ENCODE measurements around the gene PLPPR1. TPM values are rescaled to one million over a fixed set of nuclear protein-coding genes. Genes with fewer than 3 reads are reported as not detected.

PLPPR1 gene
- total RNA-seq, 1 donor from 2014 or later = not detected

DNA sequence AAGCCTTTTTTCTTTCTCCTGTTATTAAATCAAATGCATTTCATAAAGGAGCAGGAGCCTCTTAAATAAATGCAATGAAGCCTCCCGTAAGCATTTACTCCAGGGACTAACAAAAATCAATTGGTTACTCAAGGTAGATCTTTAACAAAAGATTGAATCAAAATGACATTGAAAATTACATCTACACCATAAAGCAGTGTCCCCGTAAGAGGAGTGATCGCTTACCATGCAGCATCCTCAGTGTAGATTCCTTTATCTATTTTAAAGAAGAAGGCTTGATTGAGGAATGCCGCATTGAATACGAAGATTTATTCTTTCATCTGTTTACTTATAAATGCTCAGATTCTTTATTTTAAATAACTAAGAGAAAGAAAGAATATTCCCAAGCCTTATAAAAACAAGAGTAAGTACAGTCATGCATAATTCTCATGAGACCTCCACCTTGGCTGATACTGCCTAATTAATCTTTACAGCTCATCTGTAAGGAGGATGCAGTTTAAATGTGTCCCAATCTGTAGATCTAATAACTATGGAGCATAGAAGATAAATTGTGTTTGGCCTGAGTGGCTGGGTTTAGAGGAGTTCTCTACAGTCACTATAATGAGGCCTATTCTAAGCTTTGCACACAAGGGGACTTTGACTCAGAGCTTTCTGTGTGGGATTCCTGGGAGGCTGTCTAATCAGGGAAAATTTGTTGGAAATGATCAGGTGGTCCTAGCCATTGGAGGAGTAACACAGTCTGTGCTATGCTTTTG lies 55.1 kb downstream of the PLPPR1 start:
- TF ChIP-seq, protein P1, sequence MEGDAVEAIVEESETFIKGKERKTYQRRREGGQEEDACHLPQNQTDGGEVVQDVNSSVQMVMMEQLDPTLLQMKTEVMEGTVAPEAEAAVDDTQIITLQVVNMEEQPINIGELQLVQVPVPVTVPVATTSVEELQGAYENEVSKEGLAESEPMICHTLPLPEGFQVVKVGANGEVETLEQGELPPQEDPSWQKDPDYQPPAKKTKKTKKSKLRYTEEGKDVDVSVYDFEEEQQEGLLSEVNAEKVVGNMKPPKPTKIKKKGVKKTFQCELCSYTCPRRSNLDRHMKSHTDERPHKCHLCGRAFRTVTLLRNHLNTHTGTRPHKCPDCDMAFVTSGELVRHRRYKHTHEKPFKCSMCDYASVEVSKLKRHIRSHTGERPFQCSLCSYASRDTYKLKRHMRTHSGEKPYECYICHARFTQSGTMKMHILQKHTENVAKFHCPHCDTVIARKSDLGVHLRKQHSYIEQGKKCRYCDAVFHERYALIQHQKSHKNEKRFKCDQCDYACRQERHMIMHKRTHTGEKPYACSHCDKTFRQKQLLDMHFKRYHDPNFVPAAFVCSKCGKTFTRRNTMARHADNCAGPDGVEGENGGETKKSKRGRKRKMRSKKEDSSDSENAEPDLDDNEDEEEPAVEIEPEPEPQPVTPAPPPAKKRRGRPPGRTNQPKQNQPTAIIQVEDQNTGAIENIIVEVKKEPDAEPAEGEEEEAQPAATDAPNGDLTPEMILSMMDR (IDR thresholded peaks at IDR 0.05) = no peak
- Histone ChIP-seq H3K27ac (no peak overlapping the region), H3K4me1 (no peaks in the 10 kb centered on the region), H3K9me3 (no peaks in the 10 kb centered on the region), H3K36me3 (no peaks in the 10 kb centered on the region), H3K4me3 (no peak overlapping the region), H3K27me3 (no peaks in the 10 kb centered on the region)
- DNase-seq (ENCODE audit: low spot score in 2 of 2) = no peak
- intact Hi-C loops (cut with DNase I) = no loop called here

DNA sequence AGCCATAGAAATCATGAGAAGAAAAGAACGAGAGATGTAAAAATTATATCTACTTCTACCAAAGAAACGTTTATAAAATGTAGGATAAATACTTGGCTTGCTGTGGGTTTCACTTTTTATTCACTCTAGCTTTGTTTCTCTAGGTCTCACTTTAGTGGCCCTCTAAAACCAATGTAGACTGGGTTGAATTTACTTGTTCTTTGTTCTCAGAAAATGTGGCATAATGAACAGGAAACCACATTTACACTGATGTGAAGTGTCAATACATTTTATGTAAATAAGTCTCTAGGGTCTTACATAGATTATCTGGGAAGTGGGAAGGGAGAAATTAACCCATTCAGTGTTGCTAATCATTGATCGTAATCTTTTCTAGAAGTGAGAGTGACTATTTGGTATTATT lies 58.9 kb downstream of the PLPPR1 start:
- TF ChIP-seq, protein P1 (IDR thresholded peaks at IDR 0.05) = no peak
- Histone ChIP-seq H3K36me3 (no peaks in the 10 kb centered on the region), H3K27ac (no peak overlapping the region), H3K9me3 (no peaks in the 10 kb centered on the region), H3K27me3 (no peaks in the 10 kb centered on the region), H3K4me1 (no peaks in the 10 kb centered on the region), H3K4me3 (no peak overlapping the region)
- no peak for DNase-seq (ENCODE audit: low spot score in 2 of 2)
- intact Hi-C loops (cut with DNase I) = no loop called here

DNA sequence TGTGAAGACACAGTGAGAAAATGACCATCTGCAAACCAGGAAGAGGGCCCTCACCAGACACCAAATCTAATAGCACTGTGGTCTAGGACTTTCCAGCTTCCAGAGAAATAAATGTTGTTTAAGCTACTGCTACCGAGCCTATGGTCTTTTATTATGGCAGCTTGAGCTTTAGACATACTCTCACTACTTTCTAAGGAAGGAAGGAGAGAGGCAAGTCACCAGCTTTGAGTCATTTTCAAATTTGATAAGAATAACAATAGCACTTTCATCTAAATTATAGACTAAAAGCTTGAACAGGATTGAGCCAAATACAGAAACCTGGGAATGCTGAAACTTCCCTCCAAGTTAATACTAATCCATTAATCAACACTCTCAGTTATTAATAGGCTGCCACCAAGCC lies 64.4 kb downstream of the PLPPR1 start:
- Histone ChIP-seq H3K4me3 (no peak overlapping the region), H3K36me3 (no peaks in the 10 kb centered on the region), H3K9me3 (no peaks in the 10 kb centered on the region), H3K27me3 (no peaks in the 10 kb centered on the region), H3K4me1 (no peaks in the 10 kb centered on the region), H3K27ac (no peak overlapping the region)
- intact Hi-C loops (cut with DNase I) = no loop called here
- DNase-seq (ENCODE audit: low spot score in 2 of 2) = no peak
- TF ChIP-seq, protein P1 (IDR thresholded peaks at IDR 0.05) = no peak

DNA sequence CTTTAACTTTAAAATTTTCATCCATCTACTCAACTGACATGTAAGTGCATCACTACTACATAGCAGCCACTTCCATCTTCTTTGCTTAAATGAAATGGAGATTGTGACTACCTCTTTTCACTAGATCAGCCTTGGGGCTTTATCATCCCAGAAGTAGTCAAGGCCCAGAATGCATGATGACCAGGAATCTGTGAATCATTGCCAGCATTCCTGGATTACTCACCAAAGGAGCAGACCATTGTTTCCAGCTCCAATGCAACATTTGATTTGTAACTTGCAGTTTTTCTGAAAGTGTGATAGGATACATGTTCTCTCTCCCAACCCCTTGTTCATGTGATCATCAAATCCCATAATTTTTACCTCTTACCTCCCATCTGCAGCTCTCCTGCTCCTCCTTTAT lies 65.1 kb downstream of the PLPPR1 start:
- Histone ChIP-seq H3K9me3 (no peaks in the 10 kb centered on the region), H3K4me1 (no peaks in the 10 kb centered on the region), H3K36me3 (no peaks in the 10 kb centered on the region), H3K27ac (no peak overlapping the region), H3K27me3 (no peaks in the 10 kb centered on the region), H3K4me3 (no peak overlapping the region)
- TF ChIP-seq, protein P1 (IDR thresholded peaks at IDR 0.05) = no peak
- intact Hi-C loops (cut with DNase I) = no loop called here
- no peak for DNase-seq (ENCODE audit: low spot score in 2 of 2)

DNA sequence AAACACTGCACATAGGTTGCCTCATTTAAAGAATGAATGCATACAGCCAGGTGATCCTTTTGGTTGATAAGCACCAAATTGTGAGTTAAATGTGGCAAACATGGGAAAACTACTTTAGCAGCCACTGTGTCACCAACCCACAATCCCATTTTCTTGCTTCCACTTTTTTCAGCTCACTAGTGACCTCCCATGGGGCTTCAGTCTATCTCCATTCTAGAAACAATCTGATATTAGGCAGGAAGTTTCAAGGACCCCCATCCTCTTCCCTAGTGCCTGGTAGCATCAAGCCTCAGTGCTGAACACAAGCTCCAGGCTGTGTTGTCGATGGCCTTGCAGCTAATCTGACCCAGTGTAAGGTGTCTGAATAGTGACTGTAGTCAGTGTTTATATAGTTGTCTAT lies 66.2 kb downstream of the PLPPR1 start:
- DNase-seq (ENCODE audit: low spot score in 2 of 2) = no peak
- no peaks in the 10 kb centered on the region for H3K9me3 ChIP-seq
- TF ChIP-seq, protein P1 (IDR thresholded peaks at IDR 0.05) = no peak
- H3K4me3 ChIP-seq = no peak overlapping the region
- no peak overlapping the region for H3K27ac ChIP-seq
- H3K4me1 ChIP-seq = no peaks in the 10 kb centered on the region
- intact Hi-C loops (cut with DNase I) = no loop called here
- H3K27me3 ChIP-seq = no peaks in the 10 kb centered on the region
- no peaks in the 10 kb centered on the region for H3K36me3 ChIP-seq
